ENCODE data around the gene SERPINB8.

Gene SERPINB8

GRCh38 chr18:63980027-63980426, 10.1 kb downstream of the SERPINB8 start:
- H3K4me3 ChIP-seq (ENCODE audit: low read depth, low read length), result peak overlapping the region; percentile 38; the same call in 1 of the 2 replicates
- no peak for TF ChIP-seq CTCF (IDR thresholded peaks at IDR 0.05; ENCODE audit: low read depth, low read length)

GRCh38 chr18:63980896-63981460, 11.1 kb downstream of the SERPINB8 start:
- H3K4me3 ChIP-seq (ENCODE audit: low read depth, low read length), result no peak overlapping the region
- no peak for TF ChIP-seq CTCF (IDR thresholded peaks at IDR 0.05; ENCODE audit: low read depth, low read length)

- TF ChIP-seq CTCF (IDR thresholded peaks at IDR 0.05; ENCODE audit: low read depth, low read length), result no peak
- H3K4me3 ChIP-seq (ENCODE audit: low read depth, low read length), result no peak overlapping the region
Measured at GRCh38 chr18:63981719-63982118, 11.8 kb downstream of the SERPINB8 start.

- no peak for TF ChIP-seq CTCF (IDR thresholded peaks at IDR 0.05; ENCODE audit: low read depth, low read length)
- no peak overlapping the region for H3K4me3 ChIP-seq (ENCODE audit: low read depth, low read length)
Measured at GRCh38 chr18:63982361-63982760, 12.5 kb downstream of the SERPINB8 start.

GRCh38 chr18:63986885-63987284, 17.0 kb downstream of the SERPINB8 start:
- H3K4me3 ChIP-seq (ENCODE audit: low read depth, low read length), result no peak overlapping the region
- no peak for TF ChIP-seq CTCF (IDR thresholded peaks at IDR 0.05; ENCODE audit: low read depth, low read length)

- no peak overlapping the region for H3K4me3 ChIP-seq (ENCODE audit: low read depth, low read length)
- TF ChIP-seq CTCF (IDR thresholded peaks at IDR 0.05; ENCODE audit: low read depth, low read length), result no peak
Measured at GRCh38 chr18:63987743-63988142, 17.9 kb downstream of the SERPINB8 start.

GRCh38 chr18:63992751-63993150, 22.9 kb downstream of the SERPINB8 start:
- no peak for TF ChIP-seq CTCF (IDR thresholded peaks at IDR 0.05; ENCODE audit: low read depth, low read length)

More at GRCh38 chr18:63992751-63993150, 22.9 kb downstream of the SERPINB8 start:
- no peak overlapping the region for H3K4me3 ChIP-seq (ENCODE audit: low read depth, low read length)
